ENCODE results near the gene PLCG2. TPM values are rescaled to one million over a fixed set of nuclear protein-coding genes. Genes with fewer than 3 reads are reported as not detected.

PLCG2 gene
- total and polyA plus RNA-seq, 3 donors from 2014 or later = 6.8 to 11.3 (median 8.0) TPM

DNA sequence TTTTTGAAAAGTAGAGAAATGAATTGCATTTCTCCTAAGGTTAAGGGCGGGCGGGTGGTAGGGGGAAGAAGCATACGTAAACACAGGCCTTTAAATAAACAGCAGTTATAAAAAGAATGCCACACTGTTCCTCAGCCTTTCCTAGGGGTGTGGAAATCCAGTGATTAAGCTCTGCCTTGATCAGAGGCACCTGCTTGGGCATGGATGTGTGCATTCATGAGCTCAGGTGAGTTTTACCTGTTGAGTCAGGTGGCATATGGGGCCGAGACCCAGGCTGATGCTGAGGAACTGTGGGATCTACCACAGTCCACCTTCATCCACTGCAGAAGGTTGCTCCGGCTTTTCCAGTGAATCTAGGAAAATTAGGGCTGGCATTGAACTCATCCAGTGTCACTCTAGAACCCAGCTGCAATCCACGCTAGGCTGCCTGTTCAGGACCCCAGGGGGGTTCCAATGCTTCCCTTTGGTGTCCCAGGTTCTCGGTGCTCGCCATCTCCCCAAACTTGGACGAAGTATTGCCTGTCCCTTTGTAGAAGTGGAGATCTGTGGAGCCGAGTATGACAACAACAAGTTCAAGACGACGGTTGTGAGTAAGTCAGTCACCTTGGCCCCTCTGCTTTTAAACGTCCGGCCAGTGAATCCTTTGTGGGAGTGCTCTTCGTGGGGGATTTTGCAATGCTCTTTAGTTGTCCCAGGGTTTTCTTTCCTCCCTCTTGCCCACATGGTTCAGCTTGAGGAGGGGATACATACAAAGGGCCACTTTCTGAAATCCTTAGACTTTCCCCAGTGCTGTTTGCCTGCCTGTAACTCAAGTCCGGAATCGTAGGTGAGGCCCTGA is 159.5 kb downstream of the PLCG2 start:
- Histone ChIP-seq H3K9me3 (no peaks in the 10 kb centered on the region), H3K4me1 (no peaks in the 10 kb centered on the region), H3K36me3 (ENCODE audit: low read depth, missing control alignments) (no peaks in the 10 kb centered on the region), H3K27me3 (no peaks in the 10 kb centered on the region), H3K27ac (no peak overlapping the region), H3K4me3 (no peak overlapping the region)
- TF ChIP-seq POLR2A (IDR thresholded peaks at IDR 0.05) (no peak), CTCF (IDR thresholded peaks at IDR 0.05) (no peak)
- 85 to 87% methylated on average over 17 of the region's 17 CpGs for WGBS, 2 donors
- intact Hi-C loops (cut with DNase I; ENCODE audit: low total_unique reads) = no loop called here
- DNase-seq = no peak

GRCh38 chr16:81939164-81940056 is 160.3 kb downstream of the PLCG2 start:
- Histone ChIP-seq H3K9me3 (no peaks in the 10 kb centered on the region), H3K36me3 (ENCODE audit: low read depth, missing control alignments) (no peaks in the 10 kb centered on the region), H3K27me3 (no peaks in the 10 kb centered on the region), H3K27ac (no peak overlapping the region), H3K4me1 (no peaks in the 10 kb centered on the region), H3K4me3 (no peak overlapping the region)
- no peak for TF ChIP-seq POLR2A (IDR thresholded peaks at IDR 0.05)
- TF ChIP-seq CTCF (IDR thresholded peaks at IDR 0.05) = no peak
- intact Hi-C loops (cut with DNase I; ENCODE audit: low total_unique reads) = no loop called here
- WGBS, 2 donors = 55 to 64% methylated on average over 7 of the region's 7 CpGs
- DNase-seq = no peak

DNA sequence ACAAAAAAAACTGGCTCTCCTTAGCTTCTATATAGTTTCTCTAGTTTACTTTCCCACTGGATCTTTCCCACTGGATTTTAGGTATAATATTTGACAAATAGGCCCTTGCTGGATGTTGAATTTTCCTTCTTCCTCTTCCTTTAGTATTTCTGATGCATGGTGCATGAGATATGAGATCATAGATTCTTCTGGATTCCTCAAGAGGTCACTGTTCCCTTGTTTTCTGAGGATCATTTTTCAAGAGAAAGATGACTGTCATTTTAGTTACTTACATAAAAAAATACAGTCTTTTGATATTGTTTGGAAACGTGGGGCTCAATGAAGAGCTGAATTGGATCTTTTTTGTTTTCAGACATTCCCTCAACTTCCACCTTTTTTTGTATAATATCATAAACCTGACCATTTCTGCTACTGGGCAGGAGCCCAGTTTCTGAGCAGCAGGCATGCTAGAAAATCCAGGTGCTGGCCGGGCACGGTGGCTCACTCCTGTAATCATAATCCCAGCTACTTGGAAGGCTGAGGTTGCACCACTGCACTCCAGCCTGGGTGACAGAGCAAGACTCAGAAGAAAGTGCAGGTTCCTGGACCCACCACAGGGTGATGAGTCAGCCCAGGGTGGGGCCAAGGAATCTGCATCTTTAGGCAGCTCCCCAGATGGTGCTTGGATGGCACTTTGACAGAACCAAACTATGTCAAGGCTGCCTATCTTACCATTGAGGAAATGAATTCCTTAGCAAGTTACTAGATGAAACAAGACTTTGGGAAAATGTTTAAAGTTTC is 161.9 kb downstream of the PLCG2 start:
- TF ChIP-seq POLR2A (IDR thresholded peaks at IDR 0.05) = no peak
- TF ChIP-seq CTCF (IDR thresholded peaks at IDR 0.05) = peak in 1 of 3 experiments; percentile 27
- Histone ChIP-seq H3K27ac (no peak overlapping the region), H3K36me3 (ENCODE audit: low read depth, missing control alignments) (no peaks in the 10 kb centered on the region), H3K4me3 (no peak overlapping the region), H3K27me3 (no peaks in the 10 kb centered on the region), H3K9me3 (no peaks in the 10 kb centered on the region), H3K4me1 (no peaks in the 10 kb centered on the region)
- no peak for DNase-seq
- WGBS, 2 donors = 47 to 65% methylated on average over 3 of the region's 3 CpGs
- intact Hi-C loops (cut with DNase I; ENCODE audit: low total_unique reads) = no loop called here

DNA sequence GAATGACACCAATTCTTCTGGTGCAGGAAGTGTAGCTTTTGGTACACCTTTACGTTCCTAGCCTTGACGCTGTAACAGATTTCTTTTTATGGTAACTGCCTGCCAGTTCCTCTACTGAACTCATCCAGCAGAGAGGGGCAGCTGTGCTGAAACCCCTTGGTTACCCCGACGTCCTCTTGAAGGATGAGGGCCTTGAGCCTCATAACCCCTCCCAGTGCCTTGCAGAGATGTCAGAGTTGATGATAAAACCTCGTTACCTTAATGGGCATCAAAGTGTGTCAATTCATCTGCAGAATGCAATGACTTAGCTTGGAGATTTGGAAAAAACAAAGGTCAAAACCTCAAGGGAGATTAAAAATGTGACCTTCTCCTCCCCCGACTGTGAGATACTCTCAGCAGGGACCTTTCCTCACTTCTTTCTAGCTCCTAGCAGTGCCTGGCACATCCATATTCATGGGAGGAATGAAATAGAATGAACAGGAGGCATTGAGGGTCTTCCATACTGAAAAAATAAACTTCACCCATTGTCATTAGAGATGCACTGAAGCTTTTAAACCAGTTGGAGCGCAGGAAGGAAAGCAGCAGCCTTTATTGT is 163.0 kb downstream of the PLCG2 start:
- WGBS, 2 donors = 53 to 57% methylated on average over 7 of the region's 7 CpGs
- H3K9me3 ChIP-seq = no peaks in the 10 kb centered on the region
- no peak overlapping the region for H3K4me3 ChIP-seq
- no peak for DNase-seq
- no peaks in the 10 kb centered on the region for H3K4me1 ChIP-seq
- H3K27me3 ChIP-seq = no peaks in the 10 kb centered on the region
- intact Hi-C loops (cut with DNase I; ENCODE audit: low total_unique reads) = no loop called here
- TF ChIP-seq CTCF (IDR thresholded peaks at IDR 0.05) (no peak), POLR2A (IDR thresholded peaks at IDR 0.05) (no peak)
- H3K27ac ChIP-seq = no peak overlapping the region
- no peaks in the 10 kb centered on the region for H3K36me3 ChIP-seq (ENCODE audit: low read depth, missing control alignments)
